H54 (cell line): ENCODE results near the gene BTBD2.
"Not testable (repeated sequence)": the region's sequence is repeated elsewhere in the genome, so short reads cannot be mapped to it uniquely, and the experiment has no call there.

Experiments
- DNase-seq: peaks from one replicate; pipeline ENCODE4 v3.0.0; 2011; ENCODE audit warnings: low spot score, mixed read lengths; ENCODE audit not compliant: insufficient read length
- FAIRE-seq: peaks from 3 replicates; lab custom pipeline; 2011; peaks lifted over from hg19 to GRCh38; lab: Jason Lieb, UNC
- POLR2A ChIP-seq: IDR thresholded peaks from 2 replicates; pipeline ENCODE4 v1.6.1; 2011; ENCODE audit warnings: low read depth, mild to moderate bottlenecking, low read length

BTBD2 gene

DNA sequence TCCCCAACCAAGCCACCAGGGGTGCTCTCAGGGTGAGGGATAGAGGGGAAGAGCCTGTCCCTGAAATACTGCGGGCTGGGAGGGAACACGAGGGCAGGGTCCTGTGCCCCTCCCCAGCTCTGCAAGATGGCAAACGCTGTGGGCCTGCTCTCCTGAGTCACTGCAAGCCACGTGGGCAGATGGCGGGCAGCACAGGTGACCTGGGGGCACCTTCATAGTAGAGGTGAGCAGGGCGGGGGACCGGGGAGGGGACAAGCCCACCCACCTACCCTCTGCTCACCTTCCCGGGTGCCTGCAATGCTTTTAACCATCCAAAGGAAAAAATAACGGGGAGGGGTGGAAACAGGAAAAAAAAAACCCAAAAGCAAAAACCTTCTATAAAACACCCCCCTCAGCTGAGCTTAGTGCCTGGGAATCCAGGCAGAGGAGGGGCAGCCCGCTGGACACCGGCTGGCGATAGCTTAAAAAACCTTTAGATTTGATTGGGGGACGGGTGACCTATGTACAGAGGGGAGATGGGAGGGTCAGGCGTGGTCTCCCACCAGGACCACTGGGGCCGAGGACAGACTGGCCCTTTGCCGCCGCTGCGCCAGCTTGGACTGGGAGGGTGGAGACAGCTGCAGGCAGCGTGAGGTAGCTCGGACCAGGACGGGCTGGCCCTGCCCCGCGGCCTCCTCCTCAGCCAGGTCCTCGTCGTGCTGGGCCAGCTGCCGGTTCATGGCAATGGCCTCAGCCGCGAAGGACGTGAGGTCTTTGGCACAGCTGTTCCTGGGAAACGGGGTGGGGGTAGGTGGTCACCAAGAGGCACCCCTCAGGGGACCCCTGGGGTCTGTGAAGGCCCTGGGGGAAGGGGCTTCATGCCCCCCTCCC is 23.8 kb upstream of the BTBD2 start:
- no peak for DNase-seq
- FAIRE-seq: no peak
- TF ChIP-seq POLR2A: no peak

DNA sequence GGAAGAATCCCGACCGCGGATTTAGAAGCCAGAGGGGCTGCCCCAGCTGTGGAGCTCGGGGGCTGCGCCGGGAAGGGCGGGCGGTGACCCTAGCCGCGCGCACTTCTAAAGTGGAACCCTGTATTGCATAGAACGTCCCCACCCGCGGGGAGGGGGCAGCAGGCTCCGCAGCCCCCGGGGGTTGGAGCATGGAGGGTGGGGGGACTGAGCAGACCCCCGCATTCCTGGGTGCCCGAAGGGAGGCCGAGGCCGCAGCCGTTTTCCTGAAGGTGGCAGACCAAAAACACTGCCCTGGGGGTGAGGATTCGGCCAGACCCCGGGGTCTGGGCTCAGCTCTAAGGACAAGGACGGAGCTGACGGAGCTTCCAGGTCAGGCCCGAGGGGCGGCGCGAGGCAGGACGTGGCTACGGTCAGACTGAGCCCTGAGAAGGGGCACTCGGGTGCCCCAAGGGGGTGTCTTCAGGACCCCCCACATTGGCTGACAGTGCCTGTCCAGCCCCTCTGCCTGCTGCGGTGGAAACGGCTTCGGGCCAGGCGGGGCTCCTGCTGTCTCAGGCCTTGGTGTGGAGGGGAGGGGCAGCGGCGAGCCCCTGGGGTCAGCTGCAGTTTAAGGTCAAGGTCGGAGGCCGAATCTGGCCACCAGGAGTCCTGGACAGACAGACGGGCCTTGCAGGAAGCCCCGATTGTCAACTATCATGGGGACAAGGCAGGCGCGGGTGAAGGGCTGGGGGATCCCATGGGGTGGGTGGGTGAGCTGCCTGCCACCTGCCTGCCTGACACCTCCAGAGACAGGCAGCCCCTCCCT is 23.0 kb upstream of the BTBD2 start:
- no peak for TF ChIP-seq POLR2A
- DNase-seq (no peak), FAIRE-seq (no peak)

DNA sequence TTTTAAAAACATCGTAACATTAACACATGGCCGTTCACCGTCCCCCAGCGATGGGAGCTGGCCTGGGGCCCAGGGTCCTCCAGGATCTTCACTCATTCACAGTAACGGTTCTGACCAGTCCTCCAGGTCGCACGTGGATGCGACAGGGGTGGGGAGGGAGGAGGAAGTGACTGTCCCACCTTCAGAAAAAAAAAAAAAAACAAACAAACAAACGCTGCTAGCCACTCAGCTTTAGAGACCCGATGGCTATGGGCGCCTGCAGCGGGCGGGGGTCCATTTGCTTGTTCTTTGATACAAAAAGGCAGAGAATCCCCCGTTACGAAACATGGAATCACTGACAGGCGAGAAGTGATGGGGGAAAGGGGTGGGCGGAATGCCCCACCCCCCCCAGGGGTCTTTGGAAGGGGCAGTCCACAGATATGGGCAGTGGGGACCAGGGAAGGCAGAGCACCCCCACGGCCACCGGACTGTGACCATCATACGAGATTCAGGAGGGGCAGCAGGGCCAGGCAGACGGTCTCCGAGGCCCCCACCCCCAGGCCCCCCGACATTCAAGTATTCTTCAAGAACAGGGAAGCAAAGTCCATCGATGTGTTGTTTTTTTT is 22.2 kb upstream of the BTBD2 start:
- TF ChIP-seq POLR2A: no peak
- DNase-seq (no peak), FAIRE-seq (no peak)

DNA sequence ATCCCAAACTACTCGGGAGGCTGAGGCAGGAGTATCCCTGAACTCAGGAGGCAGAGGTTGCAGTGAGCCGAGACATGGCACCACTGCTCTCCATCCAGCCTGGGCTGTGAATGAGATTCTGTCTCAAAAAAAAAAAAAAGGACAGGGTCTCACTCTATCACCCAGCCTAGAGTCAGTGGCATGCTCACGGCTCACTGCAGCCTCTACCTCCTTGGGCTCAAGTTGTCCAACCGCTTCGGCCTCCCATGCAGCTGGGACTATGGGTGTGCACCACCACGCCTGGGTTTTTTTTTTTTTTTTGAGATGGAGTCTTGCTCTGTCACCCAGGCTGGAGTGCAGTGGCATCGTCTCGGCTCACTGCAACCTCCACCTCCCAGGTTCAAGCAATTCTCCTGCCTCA is 20.9 kb upstream of the BTBD2 start:
- FAIRE-seq (no peak), DNase-seq (no peak)
- no peak for TF ChIP-seq POLR2A

GRCh38 chr19:2035590-2035991 is 20.1 kb upstream of the BTBD2 start:
- no peak for FAIRE-seq
- no peak for TF ChIP-seq POLR2A
- no peak for DNase-seq

GRCh38 chr19:2034729-2035589 is 19.4 kb upstream of the BTBD2 start:
- DNase-seq: no peak
- FAIRE-seq: no peak
- no peak for TF ChIP-seq POLR2A

DNA sequence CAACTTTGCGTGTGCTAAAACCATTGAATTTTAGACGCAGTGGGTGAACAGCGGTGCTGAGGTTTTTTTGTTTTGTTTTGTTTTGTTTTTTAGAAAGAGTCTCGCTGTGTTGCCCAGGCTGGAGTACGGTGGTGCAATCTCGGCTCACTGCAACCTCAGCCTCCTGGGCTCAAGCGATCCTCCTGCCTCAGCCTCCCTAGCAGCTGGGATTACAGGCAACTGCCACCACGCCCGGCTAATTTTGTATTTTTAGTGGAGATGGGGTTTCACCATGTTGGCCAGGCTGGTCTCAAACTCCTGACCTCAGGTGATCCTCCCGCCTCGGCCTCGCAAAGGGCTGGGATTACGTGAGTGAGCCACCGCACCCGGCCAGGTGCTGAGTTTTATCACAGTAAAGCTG is 18.7 kb upstream of the BTBD2 start:
- not testable (repeated sequence) for DNase-seq, FAIRE-seq

DNA sequence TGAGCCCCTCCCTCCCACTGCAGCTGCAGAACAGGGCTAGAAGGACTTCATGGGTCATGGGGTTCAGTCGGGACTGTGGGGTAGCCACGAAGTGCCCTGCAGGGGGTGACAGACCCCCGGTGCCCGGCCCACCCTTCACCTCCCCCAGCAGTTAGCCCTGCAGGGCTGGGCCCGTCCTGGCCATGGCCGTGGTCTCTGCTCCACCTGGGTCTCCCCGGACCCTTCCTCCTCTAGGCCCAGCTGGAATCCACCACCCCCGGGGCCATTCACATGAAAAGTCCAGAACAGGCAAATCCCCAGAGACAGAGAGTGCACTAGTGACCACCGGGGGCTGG is 18.3 kb upstream of the BTBD2 start:
- DNase-seq (no peak), FAIRE-seq (no peak)
- no peak for TF ChIP-seq POLR2A

DNA sequence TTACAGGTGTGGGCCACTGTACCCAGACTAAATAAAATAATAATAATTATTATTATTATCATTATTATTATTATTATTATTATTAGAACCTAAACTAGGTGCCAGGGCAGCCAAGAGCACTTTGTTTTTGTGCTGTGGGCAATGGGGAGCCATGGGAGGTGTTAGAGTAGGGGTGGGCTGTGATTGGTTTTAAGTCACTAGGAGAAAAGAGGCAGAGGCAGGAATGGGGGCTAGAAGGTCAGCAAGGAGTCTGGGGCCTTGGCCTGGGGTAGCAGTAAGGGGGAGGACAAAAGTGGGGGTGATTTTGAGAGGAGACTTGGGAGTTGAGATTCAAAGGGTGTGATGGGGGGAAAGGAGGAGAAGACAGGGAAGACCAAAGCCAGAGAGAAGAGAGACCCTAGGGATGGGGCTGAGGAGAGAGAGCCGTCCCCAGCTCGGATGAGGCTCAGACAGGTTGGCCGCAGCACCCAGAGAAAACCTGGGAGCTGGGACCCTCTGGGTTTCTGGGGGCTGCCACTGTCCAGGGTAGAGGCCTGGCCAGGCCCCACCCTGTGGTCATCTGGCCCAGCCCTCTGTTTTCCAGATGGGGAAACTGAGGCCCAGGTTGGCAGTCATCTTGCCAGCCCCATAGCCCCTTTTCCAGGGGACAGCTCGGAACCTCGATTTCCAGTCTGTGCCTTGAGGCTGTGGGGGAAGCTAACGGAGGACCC is 17.8 kb upstream of the BTBD2 start:
- no peak for TF ChIP-seq POLR2A
- FAIRE-seq (no peak), DNase-seq (no peak)

GRCh38 chr19:2032296-2032941 is 16.9 kb upstream of the BTBD2 start:
- DNase-seq (peak; percentile 86), FAIRE-seq (no peak)
- no peak for TF ChIP-seq POLR2A

DNA sequence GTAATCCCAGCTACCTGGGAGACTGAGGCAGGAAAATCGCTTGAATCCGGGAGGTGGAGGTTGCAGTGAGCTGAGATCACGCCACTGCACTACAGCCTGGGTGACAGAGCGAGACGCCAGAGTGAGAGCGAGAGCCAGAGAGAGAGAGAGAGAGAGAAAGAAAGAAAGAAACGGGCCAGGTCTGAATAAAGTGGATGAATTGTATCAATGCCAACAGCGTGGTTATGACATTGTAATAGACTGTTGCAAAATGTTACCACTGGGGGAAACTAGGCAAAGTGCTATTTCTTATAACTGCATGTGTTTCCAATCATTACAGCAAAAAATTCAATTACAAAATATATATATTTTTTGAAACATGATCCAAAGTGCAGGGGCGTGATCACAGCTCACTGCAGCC is 11.8 kb upstream of the BTBD2 start:
- TF ChIP-seq POLR2A: no peak
- FAIRE-seq: no peak
- DNase-seq: no peak

- no peak for DNase-seq
- FAIRE-seq: no peak
- TF ChIP-seq POLR2A: no peak
Measured at GRCh38 chr19:2026770-2027169, 11.3 kb upstream of the BTBD2 start.

GRCh38 chr19:2022289-2022688 is 6.8 kb upstream of the BTBD2 start:
- no peak for FAIRE-seq

More at GRCh38 chr19:2022289-2022688, 6.8 kb upstream of the BTBD2 start:
- DNase-seq: no peak
- TF ChIP-seq POLR2A: no peak
